Putamen (tissue), 1 donor: ENCODE results near the gene GHR.

Experiments
- DNase-seq: peaks from one replicate; pipeline ENCODE4 v3.0.0-alpha.2; 2016; ENCODE audit warnings: low spot score

GHR gene

DNA sequence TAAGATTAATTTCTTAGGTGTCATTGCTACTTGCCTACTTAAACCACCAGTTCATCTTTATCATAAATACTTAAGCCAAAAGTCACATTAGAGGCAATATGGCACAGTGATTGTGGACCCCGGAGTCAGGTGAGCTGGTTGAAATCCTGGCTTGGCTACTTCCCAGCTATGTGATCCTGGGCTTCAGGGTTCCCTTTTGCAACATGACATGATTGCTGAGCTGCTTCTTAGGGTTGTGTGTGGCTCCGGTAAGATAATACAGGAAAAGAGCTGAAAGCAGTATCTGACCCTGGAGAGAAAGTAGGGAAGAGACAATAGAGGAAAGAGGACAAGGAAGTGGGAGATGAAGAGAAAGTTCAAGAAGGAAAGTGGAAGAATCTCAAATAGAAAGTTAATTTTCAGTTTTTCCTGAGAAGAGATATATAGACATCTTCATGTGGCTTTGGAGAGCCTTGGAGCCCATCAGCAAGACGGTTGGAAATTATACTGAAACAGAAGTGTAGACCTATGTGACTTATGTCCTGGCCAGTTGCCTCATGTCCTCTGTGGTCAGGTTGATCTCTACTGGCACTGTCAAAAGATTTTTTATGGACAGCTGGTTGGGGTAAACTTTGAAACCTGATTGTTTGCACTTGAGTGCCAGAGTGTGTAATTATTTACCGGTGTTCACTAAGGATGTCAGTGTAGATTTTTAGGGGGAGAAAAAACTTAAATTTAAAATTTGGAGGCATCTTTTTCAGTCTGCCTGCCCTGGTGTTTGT is 93.2 kb downstream of the GHR start:
- no peak for DNase-seq

DNA sequence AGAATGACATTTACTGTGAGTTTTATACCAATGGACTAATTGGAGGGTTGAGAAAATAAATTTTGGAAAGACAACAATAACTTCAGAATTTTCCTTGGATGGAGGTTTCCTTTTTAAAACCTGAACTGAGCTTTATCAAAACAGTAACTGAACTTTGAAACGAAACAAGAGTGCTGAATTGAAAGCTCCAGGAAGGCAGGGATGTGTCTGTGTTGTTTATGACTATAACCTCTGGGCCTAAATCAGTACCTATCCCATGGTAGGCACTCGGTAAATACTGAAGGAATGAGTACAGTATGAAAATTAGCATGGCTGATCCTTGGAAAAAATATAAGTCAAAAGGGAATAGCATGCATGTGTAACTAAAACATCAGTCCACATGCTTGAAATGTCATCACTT is 93.9 kb downstream of the GHR start:
- DNase-seq: no peak

DNA sequence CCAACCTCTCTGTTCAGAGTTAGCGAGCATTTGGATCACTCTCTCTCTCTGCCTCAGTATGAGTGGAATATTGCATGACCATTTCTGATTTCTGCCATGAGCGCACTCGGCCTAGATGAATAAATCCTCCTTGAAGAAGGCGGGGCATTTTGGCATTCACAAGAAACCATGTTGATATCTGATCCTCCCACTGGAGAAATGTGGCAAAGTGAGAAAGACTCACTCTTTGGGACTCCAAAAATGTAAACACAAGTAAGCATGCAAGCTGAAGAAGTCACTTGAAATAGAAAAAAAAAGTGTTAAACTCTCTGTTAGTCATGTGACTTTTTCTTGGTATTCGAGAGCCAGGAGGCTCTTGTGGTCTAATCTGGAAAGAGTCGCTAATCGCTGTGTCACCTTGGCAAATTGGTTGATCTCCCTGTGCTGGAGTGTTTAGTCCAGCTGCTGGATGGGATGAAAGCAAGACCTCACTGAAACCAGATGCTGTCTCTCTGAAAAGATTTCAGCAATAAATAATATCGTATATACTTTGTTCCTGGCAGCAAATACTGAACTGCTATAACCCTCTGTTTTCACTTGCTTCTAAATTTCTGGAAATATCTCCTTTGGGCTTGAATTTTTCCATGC is 95.5 kb downstream of the GHR start:
- DNase-seq: no peak

DNA sequence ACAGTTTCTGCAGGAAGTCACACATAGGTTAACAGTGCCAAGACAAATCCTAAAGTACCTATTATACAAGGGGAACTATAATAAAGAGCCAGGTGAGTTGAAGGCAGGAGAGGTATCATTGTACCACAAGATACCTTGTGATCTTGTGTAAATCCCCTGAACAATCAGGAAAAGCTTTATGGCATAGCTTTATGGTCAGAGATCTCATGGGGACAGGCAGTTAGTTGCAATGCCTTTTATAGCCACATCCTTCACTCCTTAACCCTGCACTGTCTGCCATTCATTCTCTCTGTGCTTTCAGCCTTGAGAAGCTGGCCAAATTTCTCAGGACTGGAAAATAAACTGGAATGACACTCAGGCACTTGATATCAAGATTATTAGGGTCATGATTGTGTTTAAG is 97.0 kb downstream of the GHR start:
- no peak for DNase-seq

DNA sequence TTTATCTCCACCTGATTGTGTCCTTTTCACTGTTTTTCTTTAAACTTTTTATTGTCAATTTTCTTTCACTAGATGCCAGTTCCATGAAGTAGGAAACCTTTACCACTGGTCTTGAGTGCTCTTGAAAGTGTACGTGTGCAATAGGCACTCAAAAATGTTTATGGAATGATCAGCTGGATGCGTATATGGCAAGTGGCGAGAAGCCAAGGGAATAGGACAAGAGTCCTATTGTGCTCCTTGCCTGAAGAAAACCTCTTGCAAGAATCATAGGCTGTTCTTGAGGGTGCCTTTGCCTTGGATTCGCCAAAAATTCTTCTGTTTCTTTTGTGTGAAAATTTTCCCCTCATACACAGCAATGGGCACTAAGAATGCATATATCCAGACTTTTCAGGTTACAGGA is 97.7 kb downstream of the GHR start:
- no peak for DNase-seq

DNA sequence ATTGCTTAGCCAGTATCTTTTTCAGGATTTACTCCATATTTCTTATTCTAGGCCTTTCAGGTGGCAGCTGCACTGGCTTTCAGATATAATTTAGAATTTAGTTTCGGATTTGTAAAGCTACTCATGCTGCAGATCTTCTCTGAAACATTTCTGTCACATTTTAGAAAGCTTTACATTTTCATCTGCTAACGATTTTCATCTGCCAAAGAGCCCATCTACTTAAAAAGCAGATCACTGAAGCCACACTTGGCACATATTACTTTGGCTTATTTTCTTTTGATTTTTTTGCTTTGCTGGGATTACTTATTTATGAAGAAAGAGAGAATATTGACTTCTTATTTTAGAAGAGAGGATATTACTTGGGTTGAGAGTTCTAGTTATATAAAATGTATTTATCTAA is 98.2 kb downstream of the GHR start:
- DNase-seq: no peak

DNA sequence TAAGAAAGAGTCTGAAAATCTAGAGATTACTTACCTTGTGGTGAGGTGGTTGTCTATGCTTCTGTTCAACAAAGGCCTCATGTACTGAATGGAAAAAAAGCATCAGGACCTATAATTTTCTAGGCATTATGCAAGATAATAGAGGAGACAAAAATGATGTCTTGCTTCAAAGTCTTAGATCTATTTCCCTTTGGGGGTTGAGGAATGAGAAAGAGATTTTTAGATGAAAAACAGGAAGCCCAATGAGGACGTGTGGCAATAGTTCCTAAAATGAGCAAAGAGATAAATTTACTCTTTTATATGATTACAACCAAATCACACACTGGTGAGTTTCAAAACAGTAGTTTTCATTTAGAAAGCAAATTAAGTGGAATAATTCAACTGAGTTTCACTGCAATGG is 99.5 kb downstream of the GHR start:
- no peak for DNase-seq

DNA sequence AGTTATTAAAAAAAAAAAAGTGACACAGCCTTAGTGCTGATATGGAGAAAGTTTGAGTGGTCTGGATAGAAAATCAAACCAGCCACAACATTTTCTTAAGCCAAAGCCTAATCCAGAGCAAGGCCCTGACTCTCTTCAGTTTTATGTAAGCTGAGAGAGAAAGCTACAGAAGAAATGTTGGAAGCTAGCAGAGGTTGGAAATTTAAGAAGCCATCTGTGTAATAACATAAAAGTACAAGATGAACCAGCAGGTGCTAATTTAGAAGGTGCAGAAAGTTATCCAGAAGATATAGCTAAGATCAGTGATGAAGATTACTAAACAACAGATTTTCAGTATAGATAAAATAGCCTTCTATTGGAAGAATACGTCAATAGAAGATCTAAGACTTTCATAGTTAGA is 102.9 kb downstream of the GHR start:
- no peak for DNase-seq

DNA sequence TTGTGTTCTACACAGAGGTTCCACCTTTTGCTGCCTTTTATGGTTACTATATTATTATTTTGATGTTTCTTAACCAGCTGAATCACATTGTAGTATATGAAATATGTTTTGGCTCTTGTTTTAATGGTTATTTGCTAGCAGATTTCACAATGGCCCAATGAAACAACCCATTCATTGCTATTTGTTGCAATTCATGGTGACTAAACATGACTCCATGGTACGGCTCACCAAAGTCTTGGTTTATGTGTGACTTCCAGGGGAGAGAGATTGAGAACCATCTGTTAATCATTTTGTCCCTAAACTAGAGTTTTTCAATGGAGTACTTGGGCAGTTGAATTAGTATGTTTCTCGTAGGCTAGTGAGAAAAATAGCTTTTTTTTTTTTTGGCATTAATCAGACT is 108.4 kb downstream of the GHR start:
- DNase-seq: no peak

DNA sequence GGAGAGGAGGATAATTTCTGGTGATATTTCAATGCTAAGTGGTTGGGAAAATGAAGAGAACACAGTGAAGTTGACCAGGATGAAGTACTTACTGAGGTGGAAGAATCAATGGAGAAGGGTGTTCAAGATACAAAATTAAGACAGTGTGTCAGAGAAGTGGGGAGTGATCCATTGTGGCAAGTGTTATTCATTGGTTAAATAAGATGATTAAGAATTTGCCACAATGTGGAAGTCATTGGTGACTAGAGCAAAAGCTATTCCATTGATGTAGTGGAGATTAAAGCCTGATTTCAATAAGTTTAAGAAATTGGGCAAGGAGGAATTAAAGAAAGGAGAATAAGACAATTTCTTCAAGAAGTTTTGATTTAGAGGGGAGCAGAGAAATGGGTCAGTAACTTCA is 118.9 kb downstream of the GHR start:
- no peak for DNase-seq

DNA sequence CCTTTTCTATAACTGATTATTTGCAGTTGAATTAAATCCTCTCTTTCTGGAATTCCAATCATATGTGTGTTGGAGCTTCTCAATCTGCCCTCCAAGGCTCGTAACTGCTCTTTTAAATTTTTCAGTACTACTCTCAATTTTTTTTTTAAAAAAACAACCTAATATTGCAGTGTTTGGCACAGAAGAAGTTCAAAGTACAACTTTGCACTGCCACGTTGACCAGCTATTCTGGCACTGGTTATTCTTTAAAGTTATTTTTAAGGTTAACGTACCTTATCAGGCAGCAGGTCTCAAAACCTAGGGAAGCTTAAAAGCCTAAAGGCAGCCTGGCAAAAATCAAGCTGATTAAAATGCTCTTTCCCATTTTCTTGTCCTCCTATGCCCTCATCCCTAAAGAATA is 120.5 kb downstream of the GHR start:
- DNase-seq: no peak

DNA sequence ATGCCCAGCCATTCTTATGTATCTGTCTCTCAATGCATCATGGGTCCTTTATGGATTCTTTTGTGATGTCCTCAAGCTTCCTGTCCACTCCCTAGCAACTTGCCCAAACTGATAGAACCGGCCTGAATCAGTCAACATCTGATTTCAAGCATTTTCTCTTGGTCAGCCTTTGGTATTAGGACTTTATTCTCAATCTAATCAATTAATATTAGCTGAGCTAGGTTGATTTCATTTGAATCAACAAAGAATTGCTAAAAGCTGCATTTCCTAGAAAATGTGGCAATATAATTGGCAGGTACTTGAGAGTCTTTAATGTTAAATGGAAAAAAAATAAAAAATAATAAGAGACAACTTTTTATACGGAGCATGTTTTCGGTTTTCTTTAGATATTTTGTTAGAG is 121.8 kb downstream of the GHR start:
- DNase-seq: no peak

DNA sequence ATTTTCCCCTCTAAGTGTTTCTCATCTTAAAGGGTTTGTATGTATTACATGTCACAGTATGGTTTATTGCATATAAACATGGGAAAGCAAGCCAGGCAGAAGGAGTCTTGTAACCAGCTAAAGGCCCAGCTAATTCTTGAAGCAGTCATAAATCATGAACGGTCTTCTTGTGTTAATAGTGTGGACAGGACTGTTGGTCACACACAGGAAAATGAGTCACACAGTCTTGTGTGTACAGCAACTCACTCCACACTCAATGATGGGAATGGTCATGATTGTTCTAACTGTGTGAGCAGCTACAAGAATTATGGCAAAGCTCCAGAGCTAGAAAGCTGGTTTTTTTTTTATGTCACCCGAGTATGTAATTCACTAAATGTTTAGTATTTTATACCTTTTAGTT is 123.9 kb downstream of the GHR start:
- DNase-seq: no peak

DNA sequence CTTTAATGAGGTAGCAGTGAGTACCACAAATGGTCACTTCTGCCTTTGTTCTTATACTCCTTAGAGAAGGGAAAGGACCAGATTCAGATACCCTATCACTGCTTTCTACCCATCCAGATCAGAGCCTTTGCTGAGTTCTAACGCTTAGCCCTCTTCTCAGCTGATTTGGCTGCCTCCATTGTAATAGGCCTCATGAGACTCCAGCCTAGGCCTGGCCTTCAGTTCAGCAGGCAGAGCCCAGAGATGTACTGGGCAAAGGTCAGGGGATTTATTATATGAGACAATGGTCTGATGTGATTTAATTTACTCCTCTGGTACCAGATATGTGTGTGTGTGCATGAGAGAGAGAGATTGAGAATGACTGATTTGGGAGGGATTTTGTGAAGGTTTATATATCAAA is 124.7 kb downstream of the GHR start:
- no peak for DNase-seq

DNA sequence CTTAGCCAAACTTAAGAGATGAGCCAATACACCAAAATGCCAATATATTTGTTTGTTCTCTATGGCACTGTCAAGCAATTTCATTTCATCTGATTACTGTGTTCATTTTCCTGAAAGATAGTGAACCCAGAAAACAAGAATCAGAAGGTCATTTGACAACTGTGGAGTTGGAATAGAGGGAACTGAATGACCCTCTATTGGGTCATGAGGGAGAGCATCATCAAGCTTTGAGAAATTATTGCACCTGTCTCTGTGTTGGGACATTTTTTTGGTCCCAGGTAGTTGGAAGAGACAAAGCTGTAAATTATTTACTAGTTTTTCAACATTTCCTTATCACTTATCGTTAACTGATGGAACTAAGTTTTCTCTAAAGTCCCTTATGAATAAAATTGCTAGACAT is 129.4 kb downstream of the GHR start:
- no peak for DNase-seq

DNA sequence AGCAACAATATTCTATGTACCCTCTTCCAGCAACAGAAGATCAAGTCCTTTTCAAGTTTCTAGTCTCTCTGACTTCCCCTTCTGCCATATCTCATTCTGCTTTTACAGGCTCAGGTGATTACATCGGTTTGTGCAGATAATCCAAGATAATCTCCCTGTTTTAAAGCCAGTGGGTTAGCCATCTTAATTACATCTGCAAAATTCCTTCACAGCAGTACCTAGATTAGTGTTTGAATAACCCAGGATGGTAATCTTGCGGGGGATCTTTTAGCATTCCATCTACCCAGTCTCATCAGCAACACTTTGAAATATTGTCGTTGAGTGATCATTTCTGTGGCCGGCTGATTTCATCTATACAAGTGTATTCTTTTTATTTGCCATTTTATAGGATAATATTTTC is 130.2 kb downstream of the GHR start:
- no peak for DNase-seq

DNA sequence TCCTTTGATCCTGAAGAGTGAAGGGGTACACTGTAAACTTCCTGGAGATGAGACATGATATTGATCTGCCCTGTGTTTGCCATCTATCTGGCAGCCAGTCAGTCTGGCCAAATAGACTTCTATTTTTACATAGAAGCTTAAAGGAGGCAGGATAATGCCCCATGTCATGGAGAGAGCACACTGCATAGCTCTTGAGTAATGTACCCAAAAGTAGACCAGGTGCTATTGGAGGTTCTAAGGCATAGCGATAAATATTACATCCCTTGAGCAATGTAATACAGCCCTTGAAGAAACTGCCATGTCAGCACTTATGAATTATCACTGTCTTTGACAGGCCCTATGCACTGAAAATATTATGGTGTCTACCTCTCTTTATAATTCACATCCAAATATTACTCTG is 131.8 kb downstream of the GHR start:
- DNase-seq: no peak

DNA sequence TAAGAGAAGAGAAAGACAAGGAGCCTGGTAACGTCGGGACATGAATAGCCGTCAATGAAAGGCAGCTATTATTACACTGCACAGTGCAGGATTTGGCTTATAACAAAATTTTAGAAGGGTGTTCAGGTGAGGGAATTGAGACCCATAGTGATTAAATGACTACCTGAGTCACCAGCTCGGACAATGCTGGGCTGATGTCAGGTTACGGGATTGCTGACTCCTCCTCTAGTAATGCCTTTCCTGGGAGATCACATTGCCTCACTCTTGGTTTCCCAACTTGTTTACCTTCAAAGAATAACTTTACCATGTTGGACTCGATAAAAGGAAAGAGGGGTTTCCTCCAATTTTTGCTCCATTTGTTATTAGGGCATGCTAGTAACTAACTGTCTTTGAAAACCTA is 132.6 kb downstream of the GHR start:
- no peak for DNase-seq

DNA sequence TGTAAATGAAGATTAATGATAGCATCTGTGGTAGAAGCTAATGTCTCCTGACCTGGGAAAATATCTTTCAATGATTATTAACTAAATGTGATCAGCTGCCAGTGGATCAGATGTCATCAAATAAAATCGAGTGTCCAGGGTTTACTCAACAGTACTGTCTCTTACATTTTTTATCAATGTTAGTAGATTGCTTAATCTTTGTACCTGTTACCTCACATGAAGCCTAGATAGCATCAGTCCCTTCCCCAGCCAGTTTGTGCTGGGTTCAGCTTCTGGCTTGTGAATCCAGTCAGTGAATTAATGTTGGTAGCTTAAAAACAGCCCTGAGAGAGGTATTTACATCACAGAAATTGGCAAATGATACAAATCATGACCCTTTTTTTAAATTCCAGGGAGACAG is 134.4 kb downstream of the GHR start:
- no peak for DNase-seq

DNA sequence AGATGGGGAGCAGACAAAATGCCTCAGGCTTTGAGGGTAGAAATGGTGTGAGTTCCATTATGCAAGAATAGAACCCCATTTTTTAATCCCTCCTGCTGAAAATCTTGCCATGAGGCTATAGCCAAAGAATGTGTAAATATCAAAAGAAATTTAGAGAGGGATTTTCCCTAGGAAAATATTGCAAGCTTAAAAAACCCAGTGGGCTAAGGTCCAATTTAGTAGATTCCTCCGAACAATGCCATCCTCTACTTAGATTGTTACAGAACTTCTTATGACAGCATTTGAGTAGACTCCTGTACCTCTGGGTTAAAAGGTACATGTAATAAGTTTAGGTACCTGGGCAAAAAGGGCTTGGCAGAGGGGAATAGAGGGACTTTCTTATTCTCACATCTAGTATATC is 138.4 kb downstream of the GHR start:
- DNase-seq: no peak

DNA sequence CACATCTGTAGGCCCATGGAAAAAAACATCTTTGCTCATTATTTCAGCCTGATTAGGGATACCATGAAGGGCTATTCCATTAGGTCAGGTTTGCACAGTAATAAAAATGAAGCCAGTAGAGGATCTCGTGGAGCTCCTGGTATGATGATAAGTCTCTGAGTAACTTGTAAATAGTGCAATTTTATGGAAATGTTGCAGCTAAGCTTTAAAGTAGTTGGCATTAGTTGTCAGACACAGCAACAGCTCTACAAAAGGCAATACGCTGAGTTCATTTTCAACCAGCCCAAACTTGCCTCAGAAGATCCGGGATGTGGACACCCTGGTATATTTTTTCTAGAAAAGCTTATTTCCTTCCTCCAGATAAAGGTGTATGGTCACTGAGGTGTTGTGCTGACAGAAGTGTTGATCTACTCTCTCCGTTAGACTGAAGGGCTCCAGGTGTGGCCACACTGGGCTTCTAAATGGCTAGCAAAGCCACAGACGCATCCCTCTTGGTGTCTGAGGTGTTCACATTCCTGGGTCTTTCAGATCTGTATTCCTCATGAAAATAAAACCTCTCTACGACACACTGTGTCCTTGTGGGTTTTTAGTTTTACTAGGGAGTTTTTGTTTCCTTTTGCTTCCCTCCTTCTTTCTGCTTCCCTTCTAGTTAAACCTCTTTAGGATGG is 141.6 kb downstream of the GHR start:
- DNase-seq: no peak

DNA sequence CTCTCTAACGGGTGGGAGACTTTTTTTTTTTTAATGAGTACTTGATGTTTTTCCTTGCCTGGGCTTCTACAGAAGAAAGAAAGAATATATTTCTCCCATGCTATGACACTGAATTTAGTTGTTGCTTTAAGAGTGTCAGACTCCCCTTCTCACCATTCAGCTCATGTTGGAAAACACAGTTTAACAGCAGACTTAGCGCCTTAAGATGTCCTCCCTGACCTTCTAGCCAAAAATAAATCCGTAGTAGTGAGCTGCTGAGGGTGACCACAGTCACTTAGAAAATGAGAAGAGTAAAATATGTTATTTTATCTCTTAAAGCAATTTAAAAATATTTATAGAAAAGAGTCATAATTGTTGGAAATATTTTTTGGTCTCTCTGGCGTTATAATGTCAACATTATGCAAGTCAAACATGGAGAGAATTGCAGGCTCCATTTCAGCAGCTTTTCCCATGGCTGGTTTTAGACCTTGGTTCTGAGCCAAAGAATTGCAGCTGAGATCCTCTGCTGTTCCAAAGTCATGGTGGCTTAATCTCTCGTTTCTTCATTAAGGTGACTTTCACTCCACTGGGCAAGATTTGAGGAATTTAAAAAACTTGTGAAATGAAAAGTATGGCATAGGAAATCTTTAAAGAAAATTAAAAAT is 143.5 kb downstream of the GHR start:
- no peak for DNase-seq

DNA sequence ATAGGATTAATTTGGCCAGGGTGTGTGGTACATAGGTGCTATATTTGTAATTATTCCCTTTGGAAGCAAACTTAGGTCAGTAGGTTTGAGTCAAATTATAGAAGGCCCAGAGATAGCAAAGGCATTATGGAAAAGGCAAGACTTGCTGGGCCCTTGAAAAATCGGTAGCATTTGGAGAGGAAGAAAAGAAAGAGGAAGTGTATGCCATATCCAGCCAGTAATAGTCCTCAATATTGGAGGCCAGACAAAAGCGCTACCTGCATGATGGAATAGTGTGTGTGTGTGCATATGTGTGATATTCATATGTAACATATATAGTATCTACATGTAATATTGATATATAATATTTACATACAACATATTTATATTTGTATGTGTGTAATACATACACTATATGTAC is 146.1 kb downstream of the GHR start:
- DNase-seq: no peak
